ELF-1 (cell line): ENCODE measurements around the gene AKAIN1.

Experiments used
- DNase-seq: peaks from one replicate; pipeline ENCODE4 v3.0.0-alpha.2; 2016; ENCODE audit warnings: low read depth, low spot score

AKAIN1 gene, protein sequence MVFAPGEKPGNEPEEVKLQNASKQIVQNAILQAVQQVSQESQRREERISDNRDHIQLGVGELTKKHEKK

DNA sequence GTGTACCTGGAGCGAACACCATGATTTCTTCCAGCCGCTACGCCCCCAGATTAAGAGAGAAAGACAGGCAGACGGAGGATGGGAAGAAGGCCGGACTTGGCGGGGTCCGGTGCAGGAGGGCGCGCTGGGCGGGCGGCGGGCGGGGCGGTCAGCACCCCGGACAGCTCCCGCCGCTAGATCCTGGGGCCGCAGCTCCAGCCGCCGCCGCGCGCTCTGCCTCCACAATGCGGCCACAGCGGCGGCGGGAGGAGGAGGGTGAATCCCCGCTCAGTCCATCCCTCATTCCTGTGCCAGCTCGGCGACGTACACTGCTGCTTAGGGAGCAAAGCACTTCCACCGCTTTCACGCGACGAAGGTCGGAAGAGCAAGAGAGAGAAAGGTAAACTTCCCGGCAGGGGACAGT, at the start of gene AKAIN1:
Gene AKAIN1 (minus strand): TSS at position 226 of the 403 bp plus-strand sequence. CDS start 204 bp downstream, at position 22.
- peak; percentile 90 for DNase-seq

DNA sequence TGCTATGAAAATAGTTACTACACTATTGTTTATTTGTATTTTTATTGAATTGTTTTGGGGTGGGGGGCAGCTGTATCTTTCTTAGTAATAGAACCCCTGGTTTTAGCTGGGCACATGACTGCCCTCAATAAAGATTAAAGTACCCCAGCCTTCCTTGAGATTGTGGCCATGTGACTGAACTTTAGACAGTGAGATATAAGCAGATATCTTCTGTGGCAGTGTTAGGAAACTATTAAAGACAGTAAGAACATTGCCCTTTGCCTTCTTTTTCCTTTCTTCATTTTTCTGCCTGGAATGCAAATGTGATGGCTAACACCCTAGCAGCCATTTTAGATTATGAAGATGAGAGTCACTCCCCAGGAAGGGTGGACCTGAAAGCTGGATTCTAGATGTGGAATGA, 47.9 kb upstream of the AKAIN1 start:
- no peak for DNase-seq

DNA sequence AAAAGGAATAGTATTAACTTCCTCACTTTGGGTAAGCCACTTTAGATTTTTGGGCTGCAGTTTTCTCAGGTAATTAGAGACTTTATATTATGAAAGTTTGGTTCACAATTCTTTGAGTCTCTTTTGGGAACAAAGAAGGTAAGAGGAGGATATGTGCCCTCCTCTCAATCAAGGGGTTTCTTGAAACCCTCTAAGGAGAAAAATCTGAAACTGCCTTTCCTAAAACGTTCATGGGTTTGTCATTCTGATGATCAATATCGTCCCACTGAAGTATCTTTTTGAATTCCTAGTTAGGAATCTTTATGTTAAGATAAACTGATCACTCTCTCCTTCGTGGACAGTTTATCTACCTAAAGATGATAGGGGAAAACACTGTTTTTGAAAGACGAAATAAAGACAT, 42.4 kb upstream of the AKAIN1 start:
- no peak for DNase-seq

DNA sequence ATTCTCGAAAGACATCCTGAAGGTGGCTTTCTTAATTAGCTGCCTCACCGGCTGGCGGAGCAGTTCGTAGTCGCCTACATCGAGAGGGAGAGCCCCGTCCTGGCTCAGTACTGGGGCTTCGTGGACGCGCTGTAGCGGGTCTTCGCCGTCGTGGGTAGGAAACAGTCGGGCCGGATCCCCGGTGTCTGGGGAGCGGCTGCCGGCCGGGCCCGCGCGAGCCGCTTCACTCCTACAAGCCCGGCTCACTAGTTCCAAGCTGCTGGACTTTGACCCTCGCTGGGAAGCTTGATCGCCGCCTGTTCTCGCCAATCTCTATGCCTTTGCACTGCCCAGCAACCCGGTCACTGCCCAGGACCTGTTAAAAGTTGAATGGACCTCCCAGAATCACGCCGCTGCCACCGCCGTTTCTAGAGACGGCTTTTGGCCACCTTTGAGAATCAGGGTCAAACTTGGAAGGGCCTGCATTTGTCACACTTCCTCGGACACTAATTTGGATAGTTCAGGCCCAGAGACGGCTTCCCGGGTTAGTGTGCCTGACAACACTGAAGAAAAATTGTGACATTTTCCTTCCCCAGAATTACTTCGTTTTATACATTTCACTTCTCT, 41.4 kb upstream of the AKAIN1 start:
- DNase-seq, result no peak

DNA sequence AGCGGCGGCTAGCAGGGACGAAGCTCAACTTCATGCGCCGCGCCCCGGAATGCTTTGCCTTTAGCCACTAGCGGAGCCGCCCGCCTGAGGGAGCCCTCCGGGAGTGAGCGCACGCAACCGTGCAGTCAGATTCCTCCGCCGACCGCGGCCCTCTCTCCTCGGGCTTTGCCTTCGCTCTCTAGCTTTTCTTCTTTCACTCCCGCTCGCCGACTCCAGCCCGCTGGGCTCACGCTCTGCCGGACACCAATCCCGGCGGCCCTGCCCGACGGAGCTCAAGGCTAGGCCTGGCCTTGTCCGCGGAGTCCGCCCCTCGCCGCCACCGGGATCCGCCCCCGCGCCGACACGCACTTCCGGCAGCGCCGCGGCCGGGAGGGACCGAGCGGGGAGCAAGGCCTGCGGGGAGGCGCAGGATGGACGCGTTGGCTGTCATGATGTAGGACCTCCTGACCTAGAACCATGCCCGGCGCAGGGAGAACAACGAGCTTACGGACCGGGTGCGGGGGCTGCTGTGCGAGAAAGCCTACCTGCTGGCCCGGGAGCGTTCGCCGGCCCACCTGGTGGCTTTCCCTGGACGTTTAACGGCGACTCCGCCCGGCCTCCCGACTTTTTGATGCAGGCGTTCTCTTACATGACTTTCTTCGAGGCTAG, 40.8 kb upstream of the AKAIN1 start:
- DNase-seq, result peak; percentile 92

DNA sequence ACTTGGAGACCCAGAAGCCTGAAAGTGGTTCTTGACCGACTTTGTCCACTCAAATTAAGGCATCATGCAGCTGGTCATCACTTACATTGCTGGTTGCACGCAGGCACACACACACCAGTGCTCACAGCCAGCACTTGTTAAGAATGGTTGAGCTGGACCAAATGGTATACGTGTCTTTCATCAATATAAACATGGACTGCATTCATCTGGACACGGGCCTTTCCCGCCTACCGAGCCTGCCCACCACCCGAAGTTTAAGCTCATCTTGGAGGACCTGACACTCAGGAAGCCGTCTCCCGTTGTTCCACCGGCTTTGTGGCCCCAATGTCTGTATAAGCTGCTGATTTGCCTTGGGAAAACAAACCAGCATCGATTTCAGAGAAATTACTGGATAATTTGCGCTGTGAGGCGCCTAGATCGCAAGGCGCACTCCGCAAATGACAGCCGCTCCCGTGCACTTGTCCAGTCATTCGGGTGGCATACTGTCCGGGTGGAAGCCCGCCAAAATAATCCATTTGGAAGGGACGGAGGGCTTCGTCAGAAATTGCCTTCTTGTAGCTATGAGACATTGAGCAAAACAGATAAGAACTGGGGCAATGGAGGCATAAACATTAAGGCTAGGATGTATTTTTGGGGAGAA, 40.1 kb upstream of the AKAIN1 start:
- no peak for DNase-seq

DNA sequence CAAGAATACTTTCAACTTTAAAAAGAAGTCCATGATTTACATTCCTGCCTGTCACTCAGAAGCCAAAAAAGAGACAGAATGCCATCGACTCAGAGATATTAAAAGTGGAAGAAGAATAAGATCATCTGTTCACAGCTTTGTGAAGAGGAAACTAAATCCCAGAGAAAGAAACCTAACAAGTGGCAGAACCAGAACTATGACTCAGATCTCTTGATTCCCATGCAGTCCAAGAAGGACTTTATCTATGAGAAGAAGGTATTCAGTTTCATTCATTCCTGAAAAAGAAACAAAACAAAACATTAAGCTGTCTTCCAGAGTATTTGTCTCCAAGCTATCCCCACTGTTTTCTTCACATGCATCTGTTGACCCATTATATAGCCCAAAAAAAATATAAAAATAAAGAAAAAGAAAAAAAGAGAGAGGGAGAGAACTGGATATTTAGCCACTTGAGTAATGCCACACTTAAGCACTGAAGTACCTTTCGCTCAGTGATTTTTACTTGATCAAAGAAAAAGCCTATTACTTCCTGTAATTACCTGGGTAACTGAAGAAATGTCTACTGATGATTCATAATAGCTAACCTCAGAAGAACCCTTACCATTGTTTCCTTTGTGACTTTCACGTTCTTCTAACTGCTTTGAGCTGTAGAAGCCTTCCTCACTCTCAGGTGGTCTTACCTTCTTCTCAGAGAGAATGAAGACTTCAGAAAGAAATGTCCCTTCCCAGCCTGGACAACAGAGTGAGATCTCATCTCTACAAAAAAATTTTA, 17.7 kb upstream of the AKAIN1 start:
- DNase-seq, result no peak

DNA sequence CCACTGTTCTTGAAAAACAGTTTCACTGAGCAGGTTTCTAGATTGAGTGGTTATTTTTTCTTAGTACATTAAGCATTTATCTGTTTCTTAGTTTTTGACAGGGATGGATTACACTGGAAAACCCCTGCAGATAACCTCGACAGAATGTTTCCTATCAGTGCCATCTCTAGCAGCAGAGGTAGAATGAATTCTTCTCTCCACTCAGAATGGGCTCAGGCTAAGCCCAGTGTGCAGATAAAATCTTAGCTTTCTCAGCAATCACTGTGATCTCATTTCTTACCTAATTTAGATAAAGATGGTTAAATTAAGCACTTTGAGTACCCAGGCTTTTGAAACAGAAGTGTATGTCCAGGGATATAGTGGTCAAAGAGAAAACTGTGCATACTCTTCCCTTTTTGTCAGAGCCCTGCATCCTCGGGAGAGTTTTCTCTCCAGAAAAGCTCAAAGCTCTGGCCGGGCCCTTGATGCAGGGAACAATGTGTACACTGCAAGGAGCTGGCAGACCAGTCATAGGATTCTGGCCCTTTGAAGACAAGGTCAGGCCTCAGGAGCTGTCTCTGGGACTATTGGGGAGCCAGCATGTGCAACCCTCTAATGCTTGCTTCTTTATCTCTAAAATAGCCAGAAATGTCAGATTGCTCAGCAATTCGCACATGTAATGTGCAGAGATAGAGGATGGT, 10.6 kb upstream of the AKAIN1 start:
- peak; percentile 3 for DNase-seq

DNA sequence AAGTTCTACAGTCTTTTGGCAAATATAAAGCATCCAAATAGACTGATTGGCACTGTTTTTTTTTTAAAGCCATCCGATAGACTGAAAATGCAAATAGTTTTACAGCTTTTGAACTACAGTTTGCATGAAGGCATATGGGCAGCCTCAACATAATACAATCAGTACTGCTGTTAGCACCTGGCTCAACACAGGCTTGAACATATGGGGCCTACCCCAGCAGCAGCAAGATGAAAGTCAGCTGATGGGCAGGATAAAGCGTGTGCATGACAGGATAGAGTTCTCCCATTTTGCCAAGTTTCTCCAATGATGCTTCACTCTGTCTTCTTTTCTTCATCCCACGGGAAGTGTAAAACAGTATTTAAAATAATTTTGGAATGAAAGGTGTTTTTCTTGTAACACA, 1.3 kb upstream of the AKAIN1 start:
- no peak for DNase-seq

DNA sequence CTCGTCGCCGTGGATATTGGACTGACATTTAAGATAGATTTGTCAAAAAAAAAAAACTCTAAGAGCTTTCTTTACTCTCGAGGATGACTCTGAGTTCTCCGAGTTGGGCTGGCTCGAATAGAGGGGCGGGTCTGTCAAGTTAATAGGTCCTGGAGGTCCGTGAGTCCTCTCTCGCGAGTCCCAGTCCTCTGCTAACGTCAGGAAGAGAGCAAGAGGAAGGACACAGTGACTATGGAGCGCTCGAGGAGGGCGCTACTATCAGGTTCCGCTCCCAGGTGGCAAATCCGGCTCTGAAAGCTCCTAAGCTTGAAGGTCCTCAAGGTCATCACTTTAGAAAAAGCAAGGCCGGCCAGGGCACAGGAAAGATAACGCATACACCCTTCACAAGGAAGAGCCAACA, 404 bp upstream of the AKAIN1 start:
- DNase-seq, result no peak

DNA sequence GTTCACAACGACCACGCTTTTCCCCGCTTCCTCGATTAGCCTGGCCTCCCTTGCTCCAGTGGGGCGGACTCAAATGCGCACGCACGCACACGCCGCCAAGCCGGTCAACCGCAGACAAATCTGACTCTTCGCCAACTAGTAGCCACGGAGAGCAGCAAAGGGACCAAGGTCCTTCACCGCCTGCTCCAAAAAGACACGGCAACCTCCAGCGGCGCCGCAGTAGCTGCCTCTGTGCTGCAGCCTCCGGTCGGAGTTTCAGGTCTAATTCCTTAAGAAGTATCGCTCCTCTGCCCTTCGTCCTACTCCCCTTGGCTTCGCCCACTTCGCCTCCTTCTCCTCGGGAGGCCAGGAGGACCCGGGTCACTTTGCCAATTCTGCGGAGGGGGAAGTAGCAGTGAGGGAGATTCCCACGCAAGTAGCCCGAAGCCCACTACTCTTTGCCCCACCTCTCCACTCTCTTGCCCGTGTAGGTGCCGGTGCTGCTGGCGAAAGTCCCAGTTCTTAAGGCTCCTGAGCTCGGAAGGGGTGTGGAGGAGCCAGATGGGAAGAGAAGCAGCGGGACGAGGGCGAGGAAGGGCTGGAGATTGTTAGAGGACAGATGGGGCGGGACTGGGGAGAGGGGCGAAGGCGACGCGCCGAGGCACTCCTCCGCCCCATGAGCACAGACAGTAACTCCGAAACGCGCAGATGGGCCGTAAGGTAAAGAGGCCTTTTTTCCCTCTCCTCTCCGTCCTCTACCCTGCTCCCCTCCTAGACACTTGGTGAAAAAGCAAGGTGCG, 615 bp downstream of the AKAIN1 start:
- DNase-seq, result peak; percentile 32

DNA sequence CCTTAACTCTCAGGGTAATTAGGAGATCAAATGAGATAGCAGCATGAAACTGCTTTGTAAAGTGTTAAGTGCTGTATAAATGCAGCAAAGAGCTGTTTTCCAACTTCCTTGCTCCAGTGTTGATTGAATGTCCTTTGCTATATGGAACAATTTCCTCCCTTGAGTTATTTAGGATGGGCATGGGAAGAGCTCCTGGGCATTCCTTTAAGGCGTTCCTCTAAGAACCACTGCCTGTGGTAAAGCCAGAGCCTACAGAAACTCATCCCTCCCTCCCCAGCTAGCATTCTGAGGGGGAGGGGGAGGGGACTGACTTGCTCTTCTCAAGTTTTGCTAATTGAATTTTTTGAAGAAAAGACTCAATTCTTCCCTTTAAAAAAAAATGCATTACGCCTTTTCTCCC, 1.4 kb downstream of the AKAIN1 start:
- DNase-seq, result peak; percentile 2

DNA sequence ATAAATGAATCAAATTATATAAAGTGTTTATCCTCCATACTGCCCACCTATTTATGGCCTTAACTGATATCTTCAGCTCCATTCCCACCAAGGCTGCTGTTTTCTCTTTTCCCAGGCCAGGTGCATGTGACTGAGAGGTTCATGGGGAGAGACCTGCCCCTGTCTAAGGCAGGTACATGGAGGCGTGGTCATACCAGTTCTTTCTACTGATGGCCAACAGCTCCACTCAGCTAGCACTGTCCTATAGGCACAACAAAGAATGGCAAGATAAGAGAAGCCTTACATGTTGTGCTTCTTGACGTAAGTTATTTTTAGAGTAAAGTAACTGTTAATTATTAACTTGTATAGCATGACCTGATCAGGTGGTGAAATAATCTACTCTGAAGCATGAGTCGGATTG, 16.8 kb downstream of the AKAIN1 start:
- DNase-seq, result no peak

DNA sequence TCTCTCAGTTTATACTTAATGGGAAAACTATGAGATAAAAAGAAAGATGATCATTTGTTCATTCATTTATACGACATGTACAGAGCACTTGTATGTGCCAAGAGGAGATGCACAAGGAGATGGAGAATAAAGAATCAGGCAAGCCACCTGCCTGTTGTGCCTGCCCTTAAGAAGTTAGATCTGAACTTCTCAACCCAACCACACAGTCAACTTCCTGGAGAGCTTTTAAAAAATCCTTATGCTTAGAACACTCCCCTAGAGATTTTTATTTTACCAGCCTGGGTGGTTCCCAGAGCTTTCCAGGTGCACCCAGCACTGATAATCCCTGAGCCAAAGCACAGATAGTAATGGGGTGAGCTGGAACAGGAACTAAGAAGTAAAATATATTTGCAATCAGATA, 18.5 kb downstream of the AKAIN1 start:
- DNase-seq, result no peak

DNA sequence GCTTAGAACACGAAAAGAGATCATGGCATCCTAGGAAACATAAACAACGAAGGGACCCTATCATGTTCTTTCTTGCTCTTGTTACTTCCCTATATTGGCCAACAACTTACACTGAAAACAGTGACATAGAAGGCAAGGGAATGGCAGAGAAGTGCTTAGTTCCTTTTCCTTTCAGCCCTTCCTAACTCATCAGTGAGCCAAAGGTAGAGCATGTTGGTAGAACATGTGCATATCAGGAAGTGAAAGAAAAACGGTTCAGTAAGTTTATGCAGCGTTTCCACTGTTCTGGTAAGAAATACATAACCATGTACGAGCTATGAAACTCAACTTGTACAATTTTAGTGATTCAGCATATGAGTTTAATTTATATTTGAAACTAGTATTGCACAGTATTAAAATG, 21.7 kb downstream of the AKAIN1 start:
- no peak for DNase-seq

DNA sequence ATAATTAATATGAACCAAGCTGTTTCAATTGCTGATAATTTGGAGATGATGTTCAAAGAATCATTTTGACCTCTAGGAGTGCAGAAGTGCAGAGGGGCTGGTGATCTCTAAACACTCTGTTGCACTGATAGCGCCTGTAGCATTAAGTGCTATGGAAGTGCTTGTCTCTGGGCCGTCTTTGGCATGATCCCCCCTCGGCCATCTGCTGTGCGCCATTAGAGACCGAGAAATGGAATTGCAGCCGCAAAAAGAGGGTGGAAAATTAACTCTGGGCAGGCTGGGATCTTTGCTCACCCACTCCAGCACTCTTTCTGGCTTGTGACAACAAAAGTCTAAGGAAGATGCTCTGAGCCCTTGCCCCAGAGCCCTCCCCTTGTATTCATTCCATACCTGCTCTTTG, 23.4 kb downstream of the AKAIN1 start:
- no peak for DNase-seq

DNA sequence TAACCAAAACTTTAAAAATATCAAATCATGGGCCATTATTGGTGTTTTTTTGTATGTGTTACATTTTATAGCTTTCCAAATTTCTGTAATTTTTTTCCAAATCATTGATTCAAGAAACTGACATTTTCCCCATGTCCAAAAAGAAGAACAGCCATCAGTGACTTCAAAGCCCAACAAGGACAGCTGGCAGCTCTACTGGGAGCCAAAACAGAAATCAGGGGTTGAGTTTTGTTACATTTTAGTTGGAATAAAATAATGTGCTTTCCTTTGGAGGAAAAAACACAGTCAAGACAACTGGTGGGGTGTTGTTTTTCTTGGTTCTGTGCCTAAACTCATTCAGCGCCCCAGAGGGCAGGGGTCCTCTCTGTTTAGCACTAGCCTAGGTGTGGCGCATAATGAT, 23.8 kb downstream of the AKAIN1 start:
- no peak for DNase-seq

DNA sequence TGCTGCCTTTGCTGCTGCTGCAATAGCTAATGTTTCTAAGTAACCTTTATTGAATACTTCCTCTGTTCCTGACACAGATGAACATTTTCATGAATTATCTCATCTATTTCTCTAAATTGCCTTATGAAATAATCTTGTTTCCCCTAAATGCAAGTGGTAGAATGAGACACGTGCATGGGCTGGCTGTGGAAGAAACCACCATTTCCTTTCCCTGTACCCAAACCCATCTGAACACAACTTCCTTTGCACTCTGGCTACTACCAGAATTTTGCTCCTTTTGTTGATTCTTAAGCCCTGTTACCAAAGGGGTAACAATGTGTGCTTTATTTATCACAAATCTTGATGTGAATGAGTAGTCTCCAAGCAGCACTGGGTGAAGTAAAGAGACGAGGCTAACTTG, 29.2 kb downstream of the AKAIN1 start:
- no peak for DNase-seq

DNA sequence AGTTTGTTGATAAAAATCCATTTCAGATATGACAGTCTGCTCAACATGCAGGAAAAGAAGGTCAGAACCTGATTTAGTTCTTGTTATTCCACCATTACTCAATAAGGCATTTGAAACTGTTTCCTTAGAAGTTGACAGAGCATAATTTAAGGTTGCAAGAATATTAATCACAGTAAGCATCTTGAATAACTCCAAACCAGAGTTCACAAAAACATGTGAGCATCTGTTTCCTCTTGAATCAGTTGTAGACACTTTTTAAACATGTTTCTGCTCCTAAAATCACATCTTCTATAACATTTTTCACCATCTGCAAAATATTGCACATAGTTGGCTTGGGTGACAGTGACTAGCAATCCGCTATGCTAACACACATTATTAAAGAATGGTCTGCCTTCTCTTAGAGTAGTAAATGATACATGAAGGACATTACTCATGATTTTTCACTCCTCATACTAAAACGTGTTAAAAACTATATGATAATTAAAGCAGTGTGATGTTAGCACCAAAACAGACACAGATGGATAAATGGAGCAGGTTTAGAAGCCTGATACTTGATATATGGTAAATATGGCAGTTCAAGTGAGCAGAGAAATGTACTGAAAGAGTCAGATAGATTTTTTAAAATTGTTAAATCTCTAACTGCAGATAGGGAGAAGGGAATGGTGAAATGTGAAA, 30.3 kb downstream of the AKAIN1 start:
- no peak for DNase-seq

DNA sequence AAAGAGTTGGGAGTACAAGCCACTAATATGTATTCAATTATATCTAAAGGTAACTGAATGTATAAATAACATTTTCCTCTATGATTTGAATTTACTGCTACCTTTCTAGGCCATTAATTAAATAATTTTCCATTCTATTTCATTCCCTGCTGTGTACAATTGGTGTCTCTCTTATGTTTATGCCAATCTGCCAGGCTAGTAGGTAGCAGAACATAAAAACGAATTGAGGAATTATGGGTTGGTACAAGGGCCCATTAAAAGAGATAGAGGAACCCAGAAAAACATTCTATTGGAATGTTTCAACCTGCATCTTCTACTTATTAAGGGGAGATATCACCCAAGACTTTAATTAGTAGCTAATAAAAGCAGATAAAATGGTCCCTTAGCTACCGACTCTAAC, 32.2 kb downstream of the AKAIN1 start:
- no peak for DNase-seq
